GM23338 (cell line): ENCODE data around the gene UBAP2. TPM values are rescaled to one million over a fixed set of nuclear protein-coding genes. Genes with fewer than 3 reads are reported as not detected.

Experiments
- ATAC-seq: fragments of 200-7000 bp; cut with Tn5 transposase; 3 replicates; pipeline ENCODE4 v1.9.1; 2020
- DNase-seq: peaks from one replicate; pipeline ENCODE4 v3.0.0-alpha.2; 2015; ENCODE audit warnings: low spot score
- H2AFZ ChIP-seq: fragments of 200-600 bp; sonication (generic); 2 replicates; pipeline ENCODE4 v1.8.0; 2016; ENCODE audit warnings: antibody characterized with exemption, mild to moderate bottlenecking, moderate library complexity
- H3F3A ChIP-seq: fragments of 200-600 bp; sonication (generic); replicated peaks from 2 replicates; pipeline ENCODE4 v1.8.0; 2017; ENCODE audit warnings: antibody characterized with exemption, mixed run types, low read depth
- H3K27ac ChIP-seq: fragments of 200-600 bp; sonication (generic); 2 replicates; pipeline ENCODE4 v1.6.1; 2016; ENCODE audit warnings: low read depth
- H3K27me3 ChIP-seq: fragments of 200-600 bp; sonication (generic); 2 replicates; pipeline ENCODE4 v1.8.0; 2016; ENCODE audit warnings: mild to moderate bottlenecking, mixed run types, moderate library complexity; ENCODE audit not compliant: insufficient read depth
- H3K36me3 ChIP-seq: fragments of 200-600 bp; sonication (generic); 2 replicates; pipeline ENCODE4 v1.8.0; 2016; ENCODE audit warnings: mild to moderate bottlenecking; ENCODE audit not compliant: insufficient read depth
- H3K4me1 ChIP-seq: fragments of 200-600 bp; sonication (generic); 2 replicates; pipeline ENCODE4 v1.8.0; 2016; ENCODE audit warnings: mild to moderate bottlenecking, moderate library complexity; ENCODE audit not compliant: insufficient read depth
- H3K4me2 ChIP-seq: fragments of 200-600 bp; sonication (generic); 2 replicates; pipeline ENCODE4 v1.7.1; 2017; ENCODE audit warnings: mixed run types
- H3K4me3 ChIP-seq: fragments of 200-600 bp; sonication (generic); 2 replicates; pipeline ENCODE4 v1.6.1; 2016; ENCODE audit warnings: mixed run types
- H3K79me2 ChIP-seq: fragments of 200-600 bp; sonication (generic); replicated peaks from 2 replicates; pipeline ENCODE4 v1.8.0; 2017; ENCODE audit warnings: mild to moderate bottlenecking; ENCODE audit not compliant: insufficient read depth
- H3K9me2 ChIP-seq: fragments of 200-600 bp; sonication (generic); 2 replicates; pipeline ENCODE4 v1.8.0; 2017; ENCODE audit not compliant: insufficient read depth
- H4K20me1 ChIP-seq: fragments of 200-600 bp; sonication (generic); replicated peaks from 2 replicates; pipeline ENCODE4 v1.8.0; 2017; ENCODE audit warnings: mild to moderate bottlenecking; ENCODE audit not compliant: insufficient read depth
- H3K27ac Mint-ChIP-seq: 2 replicates; pipeline ENCODE4 v1.8.0; 2020; ENCODE audit warnings: inconsistent platforms, mild to moderate bottlenecking, moderate library complexity, mixed read lengths
- H3K27me3 Mint-ChIP-seq: 3 replicates; pipeline ENCODE4 v1.8.0; 2022; ENCODE audit warnings: low read depth, mild to moderate bottlenecking, moderate library complexity, mixed read lengths, inconsistent platforms; ENCODE audit not compliant: insufficient read depth, poor library complexity
- H3K36me3 Mint-ChIP-seq: 3 replicates; pipeline ENCODE4 v1.8.0; 2021; ENCODE audit warnings: low read depth, mild to moderate bottlenecking, inconsistent platforms, moderate library complexity, mixed read lengths
- H3K4me1 Mint-ChIP-seq: 3 replicates; pipeline ENCODE4 v1.8.0; 2020; ENCODE audit warnings: mild to moderate bottlenecking, inconsistent platforms, mixed read lengths
- H3K4me3 Mint-ChIP-seq: 3 replicates; pipeline ENCODE4 v1.8.0; 2021; ENCODE audit warnings: moderate library complexity, mild to moderate bottlenecking, inconsistent platforms, mixed read lengths
- H3K9me3 Mint-ChIP-seq: 3 replicates; pipeline ENCODE4 v1.8.0; 2020; ENCODE audit warnings: moderate library complexity, mild to moderate bottlenecking, inconsistent platforms, mixed read lengths
- JUNB ChIP-seq: IDR thresholded peaks from one replicate; pipeline ENCODE4 v1.6.1; 2016; ENCODE audit warnings: antibody characterized with exemption; ENCODE audit not compliant: unreplicated experiment
- STAT1 ChIP-seq: IDR thresholded peaks from one replicate; pipeline ENCODE4 v1.6.1; 2016; ENCODE audit warnings: antibody characterized with exemption; ENCODE audit not compliant: unreplicated experiment
- ZNF114 ChIP-seq: fragments of 250-450 bp; sonication (Bioruptor Pico); IDR thresholded peaks from 2 replicates; pipeline ENCODE4 v1.5.0; 2020; ENCODE audit warnings: mild to moderate bottlenecking, moderate library complexity
- ZNF331 ChIP-seq: fragments of 250-450 bp; sonication (Bioruptor Pico); IDR thresholded peaks from 2 replicates; pipeline ENCODE4 v1.5.0; 2020; ENCODE audit warnings: low read depth, mild to moderate bottlenecking, moderate library complexity
- polyA plus RNA-seq: library from polyadenylated mRNA; unstranded; fragments of >200 nt; fragmentation: Nextera tagmentation; extraction: Ambion mirVana; gene quantifications from 2 replicates; pipeline ENCODE4 v1.2.1, GENCODE V29; 2016
- total RNA-seq: library from RNA; depleted of rRNA; stranded (reverse); fragments of >200 nt; shearing (Covaris generic); gene quantifications from 2 replicates; pipeline ENCODE4 v1.2.3, GENCODE V29; 2014
- TF ChIP-seq, protein P1 (sequence below): IDR thresholded peaks from 2 replicates; pipeline ENCODE4 v1.6.1; 2016; ENCODE audit warnings: antibody characterized with exemption
- TF ChIP-seq, protein P2 (sequence below), 2 experiments: fragments of 200-600 bp in 1 of 2; sonication (generic) in 1 of 2; conservative IDR thresholded peaks; 2 replicates each; pipeline versions ENCODE4 v1.5.1 to v1.6.1; 2016 to 2017; ENCODE audit warnings: antibody characterized with exemption in 2 of 2, low read depth in 2 of 2, mild to moderate bottlenecking in 2 of 2, moderate library complexity in 1 of 2
- TF ChIP-seq, protein P3 (sequence below): IDR thresholded peaks from one replicate; pipeline ENCODE4 v1.6.1; 2018; ENCODE audit warnings: antibody characterized with exemption; ENCODE audit not compliant: unreplicated experiment

Gene UBAP2
- total and polyA plus RNA-seq, 2 experiments from 2014 or later, result 47.4 to 56.4 TPM

DNA sequence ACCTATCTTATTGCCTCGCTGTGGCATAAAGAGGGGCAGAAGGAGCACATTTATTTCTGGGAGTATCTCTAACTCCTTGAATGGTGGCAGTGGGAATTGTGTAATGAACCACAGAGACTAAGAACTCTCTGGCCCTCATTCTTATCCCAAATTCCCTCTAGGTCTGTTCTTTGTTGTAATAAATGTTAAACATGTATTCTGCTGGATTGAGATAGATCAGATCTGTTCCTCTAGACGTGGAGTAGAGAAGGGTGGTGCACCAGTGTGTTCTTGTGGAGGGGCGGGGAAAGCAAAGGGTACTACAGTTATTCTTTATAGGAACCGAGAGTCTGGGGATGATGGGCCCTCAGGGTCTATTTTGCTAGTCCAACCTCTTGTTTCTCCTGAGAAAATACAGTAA is 141.3 kb downstream of the UBAP2 start:
- H3K79me2 ChIP-seq, result peaks cover 58% of the 10 kb centered on the region
- no peak overlapping the region for H3K27ac Mint-ChIP-seq
- peaks cover 12% of the 10 kb centered on the region; the same call in 2 of the 3 replicates for H3K36me3 Mint-ChIP-seq

DNA sequence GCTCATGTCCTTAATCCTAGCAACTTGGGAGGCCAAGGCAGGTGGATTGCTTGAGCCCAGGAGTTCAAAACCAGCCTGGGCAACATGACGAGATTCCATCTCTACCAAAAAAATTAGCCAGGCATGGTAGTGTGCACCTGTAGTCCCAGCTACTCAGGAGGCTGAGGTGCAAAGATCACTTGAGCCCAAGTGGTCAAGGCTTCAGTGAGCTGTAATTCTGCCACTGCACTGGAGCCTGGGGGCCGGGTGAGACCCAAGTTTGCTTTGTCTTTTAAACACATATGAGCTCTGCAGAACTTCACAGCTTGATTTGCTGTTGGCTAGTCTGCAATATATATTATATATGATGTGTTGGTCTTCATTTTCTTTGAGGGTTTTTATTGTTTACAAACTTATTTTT is 141.9 kb downstream of the UBAP2 start:
- Histone ChIP-seq H3K4me3 (no peak overlapping the region), H3K27me3 (no peaks in the 10 kb centered on the region), H3K79me2 (peaks cover 63% of the 10 kb centered on the region), H3K4me2 (no peak overlapping the region), H3K4me1 (peaks cover 18% of the 10 kb centered on the region), H4K20me1 (peaks cover 8% of the 10 kb centered on the region; the same call in 1 of the 2 replicates), H3K9me2 (no peaks in the 10 kb centered on the region), H3F3A (no peaks in the 10 kb centered on the region), H2AFZ (no peak overlapping the region), H3K36me3 (no peaks in the 10 kb centered on the region), H3K27ac (0 out of 2 replicates have a peak overlapping the region, but pooled peaks have one; percentile 18)
- peaks cover 13% of the 10 kb centered on the region; the same call in 2 of the 3 replicates for H3K36me3 Mint-ChIP-seq
- no peak overlapping the region for H3K4me3 Mint-ChIP-seq
- H3K9me3 Mint-ChIP-seq, result no peaks in the 10 kb centered on the region
- ATAC-seq, result no peak
- DNase-seq, result no peak
- no peak overlapping the region for H3K27ac Mint-ChIP-seq
- H3K27me3 Mint-ChIP-seq, result peaks cover 3% of the 10 kb centered on the region
- peaks cover 14% of the 10 kb centered on the region; the same call in 2 of the 3 replicates for H3K4me1 Mint-ChIP-seq
- TF ChIP-seq, protein P1, sequence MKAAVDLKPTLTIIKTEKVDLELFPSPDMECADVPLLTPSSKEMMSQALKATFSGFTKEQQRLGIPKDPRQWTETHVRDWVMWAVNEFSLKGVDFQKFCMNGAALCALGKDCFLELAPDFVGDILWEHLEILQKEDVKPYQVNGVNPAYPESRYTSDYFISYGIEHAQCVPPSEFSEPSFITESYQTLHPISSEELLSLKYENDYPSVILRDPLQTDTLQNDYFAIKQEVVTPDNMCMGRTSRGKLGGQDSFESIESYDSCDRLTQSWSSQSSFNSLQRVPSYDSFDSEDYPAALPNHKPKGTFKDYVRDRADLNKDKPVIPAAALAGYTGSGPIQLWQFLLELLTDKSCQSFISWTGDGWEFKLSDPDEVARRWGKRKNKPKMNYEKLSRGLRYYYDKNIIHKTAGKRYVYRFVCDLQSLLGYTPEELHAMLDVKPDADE, result no peak
- TF ChIP-seq ZNF114 (CRISPR knock-in tag) (no peak), ZNF331 (CRISPR knock-in tag) (no peak), STAT1 (no peak)
- TF ChIP-seq, protein P2, sequence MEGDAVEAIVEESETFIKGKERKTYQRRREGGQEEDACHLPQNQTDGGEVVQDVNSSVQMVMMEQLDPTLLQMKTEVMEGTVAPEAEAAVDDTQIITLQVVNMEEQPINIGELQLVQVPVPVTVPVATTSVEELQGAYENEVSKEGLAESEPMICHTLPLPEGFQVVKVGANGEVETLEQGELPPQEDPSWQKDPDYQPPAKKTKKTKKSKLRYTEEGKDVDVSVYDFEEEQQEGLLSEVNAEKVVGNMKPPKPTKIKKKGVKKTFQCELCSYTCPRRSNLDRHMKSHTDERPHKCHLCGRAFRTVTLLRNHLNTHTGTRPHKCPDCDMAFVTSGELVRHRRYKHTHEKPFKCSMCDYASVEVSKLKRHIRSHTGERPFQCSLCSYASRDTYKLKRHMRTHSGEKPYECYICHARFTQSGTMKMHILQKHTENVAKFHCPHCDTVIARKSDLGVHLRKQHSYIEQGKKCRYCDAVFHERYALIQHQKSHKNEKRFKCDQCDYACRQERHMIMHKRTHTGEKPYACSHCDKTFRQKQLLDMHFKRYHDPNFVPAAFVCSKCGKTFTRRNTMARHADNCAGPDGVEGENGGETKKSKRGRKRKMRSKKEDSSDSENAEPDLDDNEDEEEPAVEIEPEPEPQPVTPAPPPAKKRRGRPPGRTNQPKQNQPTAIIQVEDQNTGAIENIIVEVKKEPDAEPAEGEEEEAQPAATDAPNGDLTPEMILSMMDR (conservative IDR thresholded peaks at IDR 0.05; ENCODE audit: low read depth in 2 of 2), result no peak

More for the DNA sequence above, 141.3 kb downstream of the UBAP2 start:
- no peak overlapping the region for H2AFZ ChIP-seq
- peaks cover 10% of the 10 kb centered on the region; the same call in 1 of the 2 replicates for H4K20me1 ChIP-seq
- H3K27ac ChIP-seq, result 0 out of 2 replicates have a peak overlapping the region, but pooled peaks have one; percentile 18
- no peak overlapping the region for H3K4me2 ChIP-seq
- Mint-ChIP-seq H3K4me3 (no peak overlapping the region), H3K27me3 (peaks cover 3% of the 10 kb centered on the region), H3K9me3 (no peaks in the 10 kb centered on the region), H3K4me1 (peaks cover 14% of the 10 kb centered on the region; the same call in 2 of the 3 replicates)
- no peaks in the 10 kb centered on the region for H3K9me2 ChIP-seq
- H3K27me3 ChIP-seq, result no peaks in the 10 kb centered on the region
- no peaks in the 10 kb centered on the region for H3K36me3 ChIP-seq
- TF ChIP-seq, protein P3, sequence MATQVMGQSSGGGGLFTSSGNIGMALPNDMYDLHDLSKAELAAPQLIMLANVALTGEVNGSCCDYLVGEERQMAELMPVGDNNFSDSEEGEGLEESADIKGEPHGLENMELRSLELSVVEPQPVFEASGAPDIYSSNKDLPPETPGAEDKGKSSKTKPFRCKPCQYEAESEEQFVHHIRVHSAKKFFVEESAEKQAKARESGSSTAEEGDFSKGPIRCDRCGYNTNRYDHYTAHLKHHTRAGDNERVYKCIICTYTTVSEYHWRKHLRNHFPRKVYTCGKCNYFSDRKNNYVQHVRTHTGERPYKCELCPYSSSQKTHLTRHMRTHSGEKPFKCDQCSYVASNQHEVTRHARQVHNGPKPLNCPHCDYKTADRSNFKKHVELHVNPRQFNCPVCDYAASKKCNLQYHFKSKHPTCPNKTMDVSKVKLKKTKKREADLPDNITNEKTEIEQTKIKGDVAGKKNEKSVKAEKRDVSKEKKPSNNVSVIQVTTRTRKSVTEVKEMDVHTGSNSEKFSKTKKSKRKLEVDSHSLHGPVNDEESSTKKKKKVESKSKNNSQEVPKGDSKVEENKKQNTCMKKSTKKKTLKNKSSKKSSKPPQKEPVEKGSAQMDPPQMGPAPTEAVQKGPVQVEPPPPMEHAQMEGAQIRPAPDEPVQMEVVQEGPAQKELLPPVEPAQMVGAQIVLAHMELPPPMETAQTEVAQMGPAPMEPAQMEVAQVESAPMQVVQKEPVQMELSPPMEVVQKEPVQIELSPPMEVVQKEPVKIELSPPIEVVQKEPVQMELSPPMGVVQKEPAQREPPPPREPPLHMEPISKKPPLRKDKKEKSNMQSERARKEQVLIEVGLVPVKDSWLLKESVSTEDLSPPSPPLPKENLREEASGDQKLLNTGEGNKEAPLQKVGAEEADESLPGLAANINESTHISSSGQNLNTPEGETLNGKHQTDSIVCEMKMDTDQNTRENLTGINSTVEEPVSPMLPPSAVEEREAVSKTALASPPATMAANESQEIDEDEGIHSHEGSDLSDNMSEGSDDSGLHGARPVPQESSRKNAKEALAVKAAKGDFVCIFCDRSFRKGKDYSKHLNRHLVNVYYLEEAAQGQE, result no peak
- TF ChIP-seq ZNF331 (CRISPR knock-in tag) (no peak), JUNB (no peak)
- TF ChIP-seq, protein P2 (conservative IDR thresholded peaks at IDR 0.05; ENCODE audit: low read depth in 2 of 2), result no peak
- ATAC-seq (no peak), DNase-seq (no peak)
- H3K4me3 ChIP-seq, result no peak overlapping the region
- no peaks in the 10 kb centered on the region for H3F3A ChIP-seq
- H3K4me1 ChIP-seq, result peaks cover 18% of the 10 kb centered on the region
